Measurements from ENCODE around the gene DNMT3L.
A peak's percentile ranks its signal among the peaks of the same experiment; 100 is the strongest.
"Not testable (repeated sequence)": the region's sequence is repeated elsewhere in the genome, so short reads cannot be mapped to it uniquely, and the experiment has no call there.

DNMT3L gene

DNA sequence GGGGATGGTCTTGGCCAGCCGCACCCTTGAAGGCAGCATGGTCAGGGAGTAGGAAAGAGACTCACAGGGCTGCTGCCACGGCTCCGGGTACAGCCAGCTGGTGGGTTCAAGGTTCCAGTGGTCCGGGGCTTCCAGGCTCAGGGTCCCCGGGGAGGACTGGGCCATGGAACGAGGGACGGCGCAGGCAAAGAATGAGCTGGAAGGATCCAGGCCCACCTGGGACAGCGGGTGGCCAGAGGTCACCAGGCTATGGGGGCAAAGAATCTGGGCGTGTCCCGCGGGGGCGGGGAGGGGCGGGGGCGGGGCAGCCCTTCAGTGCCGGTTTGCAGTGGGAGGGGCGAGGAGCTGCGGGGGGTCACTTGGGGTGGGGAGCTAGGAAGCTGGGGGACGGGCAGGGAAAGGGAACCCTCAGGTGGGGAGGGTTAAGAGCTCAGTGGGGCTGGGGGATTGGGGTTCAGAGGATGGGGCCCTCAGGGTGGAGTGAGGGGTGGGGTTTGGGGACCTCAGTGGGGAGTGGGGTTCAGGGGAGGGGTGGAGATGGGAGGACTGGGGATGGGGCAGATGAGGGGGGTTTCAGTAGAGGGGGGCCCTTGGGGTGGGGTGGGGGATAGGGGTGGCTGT, at the start of gene DNMT3L:
Gene DNMT3L, minus strand, starts transcription at position 223 of the 621 bp plus-strand sequence. CDS start 638 bp downstream, outside the sequence.
- DNase-seq (ENCODE audit: low read depth) = no peak

GRCh38 chr21:44310628-44311507, 49.2 kb upstream of the DNMT3L start:
- DNase-seq (ENCODE audit: low read depth) = no peak

DNA sequence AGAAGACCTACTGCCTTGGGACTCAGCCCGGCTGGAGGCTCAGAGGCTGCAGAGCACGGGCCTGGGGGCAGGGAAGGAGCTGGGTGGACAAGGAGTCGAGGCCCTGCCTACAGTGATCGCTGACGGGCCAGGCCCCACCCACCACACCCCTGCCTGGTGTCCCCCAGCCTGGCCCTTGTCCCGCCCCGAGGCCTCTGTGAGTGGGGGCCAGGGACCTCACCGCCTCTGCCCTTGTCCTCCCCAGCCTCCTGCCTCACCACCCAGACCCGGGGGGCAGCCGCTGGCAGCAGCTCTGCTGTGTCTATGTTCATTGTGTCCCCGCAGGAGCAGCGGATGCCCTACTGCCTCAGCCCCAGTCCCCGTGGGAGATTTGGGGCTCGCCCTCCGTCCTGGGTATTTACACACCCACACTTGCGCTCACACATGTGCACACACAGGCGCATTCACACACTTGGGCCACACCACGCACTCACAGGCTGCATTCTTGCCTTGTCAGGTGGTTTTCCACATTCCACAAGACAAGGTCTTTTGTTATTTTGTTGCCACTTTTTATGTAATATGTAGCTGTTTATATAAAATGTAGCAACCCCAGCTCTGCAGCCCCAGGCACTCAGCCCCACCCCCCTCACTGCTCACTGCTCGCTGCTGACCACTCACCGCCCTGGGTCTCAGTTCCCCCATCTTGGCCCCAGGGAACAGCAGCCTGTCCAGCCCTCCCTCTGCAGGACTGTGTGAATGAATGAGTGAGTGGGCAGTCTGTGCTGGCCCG, 45.4 kb upstream of the DNMT3L start:
- no peak for DNase-seq (ENCODE audit: low read depth)

DNA sequence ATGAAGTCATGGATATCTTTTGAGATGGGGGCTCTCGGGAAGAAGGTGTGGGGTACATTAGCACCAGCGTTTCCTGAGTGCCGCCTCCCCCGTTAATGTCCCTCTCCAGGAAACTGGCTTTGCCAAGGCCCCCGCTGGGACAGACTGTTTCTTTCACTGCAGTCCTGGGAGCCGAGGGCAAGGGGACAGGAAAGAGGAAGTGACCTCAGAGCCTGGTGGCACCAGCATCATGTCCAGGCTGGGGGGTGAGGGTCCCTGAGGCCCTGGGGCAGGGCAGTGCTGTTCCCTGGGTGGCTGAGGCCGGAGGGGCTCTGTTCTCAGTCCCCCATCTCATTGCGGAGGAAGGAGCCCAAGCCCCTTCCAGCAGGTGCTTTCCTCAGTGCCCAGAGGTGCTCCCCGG, 44.0 kb upstream of the DNMT3L start:
- DNase-seq (ENCODE audit: low read depth) = no peak

DNA sequence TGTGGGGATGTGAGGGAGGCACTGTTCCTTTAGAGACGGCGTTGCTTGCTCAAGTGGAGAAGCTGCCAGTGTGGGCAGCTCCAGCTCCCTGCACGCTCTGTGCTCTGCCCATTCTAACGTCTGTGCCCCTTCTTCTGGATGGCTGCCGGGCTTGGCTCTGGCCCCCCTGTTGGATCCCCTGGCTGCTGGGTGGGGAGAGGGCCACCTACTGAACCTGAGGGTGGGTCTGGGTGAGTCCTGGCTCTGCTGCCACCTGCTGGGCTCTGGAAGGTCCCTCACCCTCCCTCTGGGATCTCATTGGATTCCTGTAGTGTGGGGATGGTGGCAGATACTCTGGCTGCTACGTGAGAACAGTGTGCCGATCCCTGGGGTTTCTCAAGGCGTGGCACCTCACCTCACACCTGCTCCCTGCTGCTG, 43.2 kb upstream of the DNMT3L start:
- DNase-seq (ENCODE audit: low read depth) = no peak

GRCh38 chr21:44304011-44304616, 42.4 kb upstream of the DNMT3L start:
- DNase-seq (ENCODE audit: low read depth) = no peak

GRCh38 chr21:44303490-44303981, 41.8 kb upstream of the DNMT3L start:
- no peak for DNase-seq (ENCODE audit: low read depth)

DNA sequence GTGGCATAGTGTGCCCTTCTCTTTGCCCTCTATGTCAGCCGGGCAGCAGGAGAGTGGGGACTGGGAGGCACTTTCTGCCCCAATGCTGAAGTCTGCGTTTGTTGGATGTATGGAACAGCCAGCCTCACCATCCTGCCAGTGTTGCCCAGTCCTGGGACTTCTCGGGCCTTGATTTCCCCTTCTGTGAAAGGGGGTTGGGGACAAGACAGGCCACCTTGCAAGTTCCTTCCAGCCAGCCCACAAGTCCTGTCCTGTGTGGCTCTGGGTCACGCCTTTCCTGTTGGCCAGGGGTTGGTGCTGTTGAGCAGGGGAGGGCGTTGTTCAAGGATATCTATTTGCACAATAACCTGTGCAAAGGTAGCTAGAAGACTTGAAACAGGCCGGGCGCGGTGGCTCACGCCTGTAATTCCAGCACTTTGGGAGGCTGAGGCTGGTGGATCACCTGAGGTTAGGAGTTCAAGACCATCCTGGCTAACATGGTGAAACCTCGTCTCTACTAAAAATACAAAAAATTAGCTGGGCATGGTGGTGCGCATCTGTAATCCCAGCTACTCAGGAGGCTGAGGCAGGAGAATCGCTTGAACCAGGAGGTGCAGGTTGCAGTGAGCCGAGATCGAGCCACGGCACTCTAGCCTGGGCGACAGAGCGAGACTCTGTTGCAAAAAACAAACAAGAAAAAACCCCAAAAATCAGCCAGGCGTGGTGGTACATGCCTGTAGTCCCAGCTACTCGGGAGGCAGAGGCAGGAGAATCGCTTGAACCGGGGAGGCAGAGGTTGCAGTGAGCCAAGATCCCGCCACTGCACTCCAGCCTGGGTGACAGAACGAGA, 41.1 kb upstream of the DNMT3L start:
- DNase-seq (ENCODE audit: low read depth) = not testable (repeated sequence)

DNA sequence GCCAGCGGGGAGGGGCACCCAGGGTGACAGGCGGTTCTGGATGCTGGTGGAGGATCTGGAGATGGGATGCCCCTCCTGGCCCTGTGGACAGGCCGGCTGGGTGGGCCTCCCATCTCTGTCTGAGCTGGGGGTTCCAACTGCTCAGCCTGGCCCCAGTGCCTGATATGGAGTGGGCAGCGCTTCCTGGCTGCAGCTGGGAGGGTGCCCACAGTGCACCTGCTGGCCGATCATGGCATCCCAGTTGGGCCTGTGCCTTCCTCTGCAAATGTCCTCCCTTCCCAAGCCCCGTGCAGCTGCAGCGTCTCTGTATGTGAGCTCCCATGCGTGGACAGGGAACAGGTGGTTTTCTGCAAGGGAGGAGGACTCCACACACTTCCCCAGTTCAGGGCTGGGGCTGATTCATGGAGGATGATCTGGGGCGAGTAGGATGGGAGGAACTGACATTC, 40.3 kb upstream of the DNMT3L start:
- no peak for DNase-seq (ENCODE audit: low read depth)

GRCh38 chr21:44301141-44301540, 39.4 kb upstream of the DNMT3L start:
- no peak for DNase-seq (ENCODE audit: low read depth)

- peak; percentile 42 for DNase-seq (ENCODE audit: low read depth)
Observed at GRCh38 chr21:44300262-44300959, 38.7 kb upstream of the DNMT3L start.

DNA sequence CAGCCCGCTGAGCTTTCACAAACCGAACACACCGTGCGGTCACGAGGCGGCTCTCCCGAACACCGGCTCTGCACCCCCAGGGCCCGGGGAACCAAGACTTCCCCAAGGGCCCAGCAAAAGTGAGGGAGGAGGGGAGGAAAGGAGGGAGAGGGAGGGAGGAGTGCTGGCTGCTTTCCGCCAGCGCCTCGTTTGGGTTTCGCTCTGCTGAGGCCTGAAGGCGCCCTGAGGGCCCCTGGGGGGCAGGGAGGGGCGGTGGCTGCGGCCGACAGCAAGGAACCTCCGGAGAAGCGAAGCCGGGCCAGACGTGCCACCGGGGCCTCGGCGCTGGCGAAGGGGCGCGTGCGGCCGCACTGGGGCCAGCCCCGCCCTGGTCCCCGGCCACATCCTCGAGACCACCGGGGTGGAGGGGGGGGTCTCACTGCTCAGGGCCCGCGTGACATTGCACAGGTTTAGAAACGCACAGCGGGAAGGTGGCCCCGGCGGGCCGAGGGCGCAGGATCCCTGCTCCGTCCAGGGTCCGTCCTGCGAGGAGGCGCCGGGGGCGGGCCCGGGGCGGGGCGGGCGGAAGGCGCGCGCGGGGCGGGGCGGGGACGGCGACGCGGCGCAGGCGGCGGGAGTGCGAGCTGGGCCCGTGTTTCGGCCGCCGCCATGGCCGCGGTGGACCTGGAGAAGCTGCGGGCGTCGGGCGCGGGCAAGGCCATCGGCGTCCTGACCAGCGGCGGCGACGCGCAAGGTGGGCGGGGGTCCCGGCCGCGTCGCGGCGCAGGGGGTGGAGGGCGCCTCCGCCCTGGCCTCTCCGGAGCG, 38.0 kb upstream of the DNMT3L start, which contains the start of gene PFKL:
Gene PFKL, plus strand, starts transcription at position 596 of the 804 bp plus-strand sequence. Its CDS starts 53 bp downstream, at position 649.
- no peak for DNase-seq (ENCODE audit: low read depth)

- DNase-seq (ENCODE audit: low read depth) = no peak
Observed at GRCh38 chr21:44299085-44299457, 37.4 kb upstream of the DNMT3L start.

DNA sequence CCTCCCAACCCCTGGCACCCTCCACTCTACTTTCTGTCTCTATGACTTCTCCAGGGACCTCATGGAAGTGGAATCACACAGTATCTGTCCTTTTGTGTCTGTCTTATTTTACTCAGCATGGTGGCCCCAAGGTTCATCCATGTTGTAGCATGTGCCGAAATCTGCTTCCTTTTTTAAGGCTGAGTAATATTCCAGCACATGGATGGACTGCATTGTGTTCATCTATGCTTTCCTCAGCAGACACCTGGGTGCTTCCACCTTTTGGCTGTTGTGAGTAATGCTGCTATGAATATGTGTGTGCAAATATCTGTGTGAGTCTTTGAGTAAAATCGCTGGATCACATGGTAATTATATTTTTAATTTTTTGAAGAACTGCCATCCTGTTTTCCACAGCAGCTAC, 36.6 kb upstream of the DNMT3L start:
- no peak for DNase-seq (ENCODE audit: low read depth)

DNA sequence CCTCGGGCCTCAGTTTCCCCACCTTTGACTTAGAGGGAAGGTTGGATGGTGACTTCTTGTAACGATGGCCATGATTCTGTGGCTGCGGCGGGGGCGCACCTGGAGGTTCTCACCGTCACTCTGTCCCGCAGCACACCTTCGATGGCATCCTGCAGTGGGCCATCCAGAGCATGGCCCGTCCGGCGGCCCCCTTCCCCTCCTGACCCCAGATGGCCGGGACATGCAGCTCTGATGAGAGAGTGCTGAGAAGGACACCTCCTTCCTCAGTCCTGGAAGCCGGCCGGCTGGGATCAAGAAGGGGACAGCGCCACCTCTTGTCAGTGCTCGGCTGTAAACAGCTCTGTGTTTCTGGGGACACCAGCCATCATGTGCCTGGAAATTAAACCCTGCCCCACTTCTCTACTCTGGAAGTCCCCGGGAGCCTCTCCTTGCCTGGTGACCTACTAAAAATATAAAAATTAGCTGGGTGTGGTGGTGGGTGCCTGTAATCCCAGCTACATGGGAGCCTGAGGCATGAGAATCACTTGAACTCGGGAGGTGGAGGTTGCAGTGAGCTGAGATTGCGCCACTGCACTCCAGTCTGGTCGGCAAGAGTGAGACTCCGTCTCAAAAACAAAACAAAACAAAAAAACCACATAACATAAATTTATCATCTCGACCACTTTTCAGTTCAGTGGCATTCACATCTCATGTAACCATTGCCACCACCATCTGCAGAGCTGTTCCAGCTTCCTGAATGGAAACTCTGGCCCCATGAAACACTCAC, 36.0 kb upstream of the DNMT3L start:
- DNase-seq (ENCODE audit: low read depth) = peak; percentile 68

GRCh38 chr21:44296916-44297315, 35.2 kb upstream of the DNMT3L start:
- DNase-seq (ENCODE audit: low read depth) = no peak

- DNase-seq (ENCODE audit: low read depth) = no peak
Observed at GRCh38 chr21:44296103-44296519, 34.4 kb upstream of the DNMT3L start.

DNA sequence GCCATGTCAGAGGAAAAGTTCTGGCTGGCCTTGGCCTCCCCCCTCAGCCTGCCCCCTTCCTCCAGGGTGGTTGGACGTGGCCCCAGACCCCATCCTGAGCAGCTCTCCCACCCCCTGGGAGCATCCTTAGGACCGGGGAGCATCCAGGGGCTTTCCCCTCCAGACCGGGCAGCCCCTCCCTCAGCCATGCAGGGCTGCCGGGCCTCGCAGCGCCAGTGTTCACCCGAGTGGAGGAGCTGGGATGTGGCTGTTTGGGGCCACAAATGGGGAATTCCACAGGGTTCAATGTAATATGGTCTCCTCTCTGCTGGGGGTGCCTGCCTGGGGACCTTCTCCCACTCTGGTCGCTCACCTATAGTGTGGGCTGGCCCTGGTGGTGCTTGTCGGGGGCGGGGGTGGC, 33.9 kb upstream of the DNMT3L start:
- DNase-seq (ENCODE audit: low read depth) = no peak

GRCh38 chr21:44295163-44295573, 33.5 kb upstream of the DNMT3L start:
- no peak for DNase-seq (ENCODE audit: low read depth)
